A549 (cell line): ENCODE measurements around the gene NNAT. TPM values are rescaled to one million over a fixed set of nuclear protein-coding genes. Genes with fewer than 3 reads are reported as not detected.

Source experiments
- ATAC-seq, 2 experiments: fragments of 200-7000 bp in 1 of 2; fragments of >200 bp in 1 of 2; cut with Nextera tagmentation in 1 of 2; cut with Tn5 transposase in 1 of 2; 3 replicates each; pipeline versions ENCODE4 v1.8.0 to v1.9.1; 2018 to 2020; ENCODE audit warnings: mild to moderate bottlenecking in 1 of 2, moderate library complexity in 1 of 2
- CTCF ChIA-PET: fragments of 300-600 bp; sonication (Branson Sonifier 250); formaldehyde crosslinking; extraction: SDS; loops from one replicate; lab custom pipeline; 2021; ENCODE audit warnings: antibody characterized with exemption, inconsistent platforms; lab: Yijun Ruan, JAX
- POLR2A ChIA-PET: fragments of 350-600 bp; formaldehyde crosslinking; extraction: SDS; loops from one replicate; lab custom pipeline; 2021; ENCODE audit warnings: antibody characterized with exemption, inconsistent platforms; lab: Yijun Ruan, JAX
- DNase-seq, 2 experiments: peaks; one replicate each; pipeline versions ENCODE4 v3.0.0 to v3.0.0-alpha.2; 2011 to 2016; ENCODE audit warnings: low read depth in 1 of 2, low spot score in 1 of 2
- FAIRE-seq: peaks from 2 replicates; lab custom pipeline; 2011; peaks lifted over from hg19 to GRCh38; lab: Jason Lieb, UNC
- H3K27ac ChIP-seq, 2 experiments: fragments of >200 bp; sonication (Bioruptor Twin); formaldehyde crosslinking; 3 replicates each; pipeline ENCODE4 v1.5.1; 2016 to 2017
- H3K4me1 ChIP-seq: fragments of >200 bp; sonication (Bioruptor Twin); formaldehyde crosslinking; 3 replicates; pipeline ENCODE4 v1.6.1; 2016
- H3K4me2 ChIP-seq: fragments of >200 bp; sonication (Bioruptor Twin); formaldehyde crosslinking; 3 replicates; pipeline ENCODE4 v1.6.1; 2016
- H3K4me3 ChIP-seq: fragments of >200 bp; sonication (Bioruptor Twin); formaldehyde crosslinking; 3 replicates; pipeline ENCODE4 v1.5.1; 2016
- H3K9me3 ChIP-seq: fragments of >200 bp; sonication (Bioruptor Twin); formaldehyde crosslinking; 3 replicates; pipeline ENCODE4 v1.6.1; 2016
- CHD4 ChIP-seq: fragments of 200-600 bp; sonication (generic); IDR thresholded peaks from 2 replicates; pipeline ENCODE4 v1.6.1; 2016; ENCODE audit warnings: antibody characterized with exemption, mild to moderate bottlenecking, borderline replicate concordance
- EHF ChIP-seq: fragments of 250-450 bp; sonication (Bioruptor Pico); IDR thresholded peaks from 2 replicates; pipeline ENCODE4 v1.5.0; 2020; ENCODE audit warnings: mild to moderate bottlenecking
- EHMT2 ChIP-seq: fragments of 200-600 bp; sonication (generic); IDR thresholded peaks from 2 replicates; pipeline ENCODE4 v1.6.1; 2016; ENCODE audit warnings: antibody characterized with exemption, low read depth, mild to moderate bottlenecking, moderate library complexity
- FOXS1 ChIP-seq: fragments of 250-450 bp; sonication (Bioruptor Pico); IDR thresholded peaks from 2 replicates; pipeline ENCODE4 v1.5.0; 2020; ENCODE audit warnings: mild to moderate bottlenecking, moderate library complexity
- HOXB13 ChIP-seq: fragments of 250-450 bp; sonication (Bioruptor Pico); IDR thresholded peaks from 2 replicates; pipeline ENCODE4 v1.5.0; 2020; ENCODE audit warnings: low read depth, mild to moderate bottlenecking, moderate library complexity
- HOXB5 ChIP-seq: fragments of 250-450 bp; sonication (Bioruptor Pico); IDR thresholded peaks from 2 replicates; pipeline ENCODE4 v1.5.0; 2020; ENCODE audit warnings: mild to moderate bottlenecking, moderate library complexity
- JUN ChIP-seq, 2 experiments: fragments of >200 bp; sonication (Bioruptor Twin); formaldehyde crosslinking; IDR thresholded peaks; 2 replicates in 1 of 2; 3 replicates in 1 of 2; pipeline ENCODE4 v1.6.1; 2016 to 2017
- KDM5A ChIP-seq: fragments of 200-600 bp; sonication (generic); IDR thresholded peaks from 2 replicates; pipeline ENCODE4 v1.6.1; 2016; ENCODE audit warnings: antibody characterized with exemption, mild to moderate bottlenecking
- MAFK ChIP-seq: fragments of 450-650 bp; IDR thresholded peaks from 2 replicates; pipeline ENCODE4 v1.6.1; 2014; ENCODE audit not compliant: partially characterized antibody
- MYC ChIP-seq: IDR thresholded peaks from 2 replicates; pipeline ENCODE4 v1.6.1; 2012; ENCODE audit warnings: mild to moderate bottlenecking, inconsistent platforms, low read length, improper control_type of control experiment, borderline replicate concordance
- NFE2L2 ChIP-seq: fragments of 150-350 bp; conservative IDR thresholded peaks from 2 replicates; pipeline ENCODE4 v1.6.1; 2014; ENCODE audit warnings: low read length
- NR3C1 ChIP-seq: fragments of >200 bp; sonication (Bioruptor Twin); formaldehyde crosslinking; IDR thresholded peaks from 3 replicates; pipeline ENCODE4 v1.6.1; 2017
- PHF8 ChIP-seq: fragments of 200-600 bp; sonication (generic); IDR thresholded peaks from 2 replicates; pipeline ENCODE4 v1.6.1; 2016; ENCODE audit warnings: low read depth, mild to moderate bottlenecking, antibody characterized with exemption, moderate library complexity, borderline replicate concordance
- POLR2A ChIP-seq: IDR thresholded peaks from 2 replicates; pipeline ENCODE4 v1.6.1; 2012; ENCODE audit warnings: mild to moderate bottlenecking, low read length
- RCOR1 ChIP-seq: fragments of 150-350 bp; IDR thresholded peaks from 2 replicates; pipeline ENCODE4 v1.6.1; 2014; ENCODE audit warnings: antibody characterized with exemption, low read length, low read depth
- RFX5 ChIP-seq: fragments of 450-650 bp; IDR thresholded peaks from 2 replicates; pipeline ENCODE4 v1.7.1; 2014; ENCODE audit warnings: antibody characterized with exemption, mild to moderate bottlenecking, moderate library complexity
- RNF2 ChIP-seq: fragments of 200-600 bp; sonication (generic); IDR thresholded peaks from 2 replicates; pipeline ENCODE4 v1.6.1; 2016; ENCODE audit warnings: low read depth, mild to moderate bottlenecking, antibody characterized with exemption, moderate library complexity, borderline replicate concordance
- SMC3 ChIP-seq: fragments of >200 bp; sonication (Bioruptor Twin); formaldehyde crosslinking; IDR thresholded peaks from 3 replicates; pipeline ENCODE4 v1.6.1; 2018; ENCODE audit warnings: inconsistent platforms
- SREBF2 ChIP-seq: fragments of 450-650 bp; IDR thresholded peaks from 2 replicates; pipeline ENCODE4 v1.6.1; 2014; ENCODE audit warnings: mild to moderate bottlenecking, moderate library complexity
- TFCP2L1 ChIP-seq: fragments of 250-450 bp; sonication (Bioruptor Pico); IDR thresholded peaks from 2 replicates; pipeline ENCODE4 v1.5.0; 2021; ENCODE audit warnings: mild to moderate bottlenecking
- ZFP36 ChIP-seq: fragments of 450-650 bp; IDR thresholded peaks from 2 replicates; pipeline ENCODE4 v1.6.1; 2014; ENCODE audit warnings: borderline replicate concordance; ENCODE audit not compliant: partially characterized antibody
- WGBS: methylation state at CpG from one replicate; pipeline ENCODE4 v1.1.6; 2017; ENCODE audit errors: missing lambda C conversion rate; 5-methylcytosine and 5-hydroxymethylcytosine counted together
- polyA plus RNA-seq, 4 experiments: library from polyadenylated mRNA; depleted of rRNA in 3 of 4; stranded (reverse); fragments of >200 nt; fragmentation: RNase III in 1 of 4; extraction: RNeasy Plus Mini Kit Qiagen cat#74134 plus additional on column Dnase treatment in 1 of 4; gene quantifications; 2 replicates in 3 of 4; 3 replicates in 1 of 4; pipeline ENCODE4 v1.2.3, GENCODE V29; 2011 to 2017
- TF ChIP-seq, protein P1 (sequence below): fragments of >200 bp; sonication (Bioruptor Twin); formaldehyde crosslinking; IDR thresholded peaks from 3 replicates; pipeline ENCODE4 v1.6.1; 2016
- TF ChIP-seq, protein P2 (sequence below): IDR thresholded peaks from 2 replicates; pipeline ENCODE4 v1.6.1; 2012
- TF ChIP-seq, protein P3 (sequence below): IDR thresholded peaks from 2 replicates; pipeline ENCODE4 v1.6.1; 2012
- TF ChIP-seq, protein P4 (sequence below): IDR thresholded peaks from 2 replicates; pipeline ENCODE4 v1.6.1; 2012; ENCODE audit warnings: low read depth, borderline replicate concordance
- TF ChIP-seq, protein P5 (sequence below): fragments of 250-450 bp; sonication (Bioruptor Pico); IDR thresholded peaks from 2 replicates; pipeline ENCODE4 v1.5.0; 2020; ENCODE audit warnings: low read depth, mild to moderate bottlenecking, moderate library complexity

The NNAT gene
- polyA plus RNA-seq, 2 of the 4 experiments (the other 2 are of a cell fraction), result not detected

DNA sequence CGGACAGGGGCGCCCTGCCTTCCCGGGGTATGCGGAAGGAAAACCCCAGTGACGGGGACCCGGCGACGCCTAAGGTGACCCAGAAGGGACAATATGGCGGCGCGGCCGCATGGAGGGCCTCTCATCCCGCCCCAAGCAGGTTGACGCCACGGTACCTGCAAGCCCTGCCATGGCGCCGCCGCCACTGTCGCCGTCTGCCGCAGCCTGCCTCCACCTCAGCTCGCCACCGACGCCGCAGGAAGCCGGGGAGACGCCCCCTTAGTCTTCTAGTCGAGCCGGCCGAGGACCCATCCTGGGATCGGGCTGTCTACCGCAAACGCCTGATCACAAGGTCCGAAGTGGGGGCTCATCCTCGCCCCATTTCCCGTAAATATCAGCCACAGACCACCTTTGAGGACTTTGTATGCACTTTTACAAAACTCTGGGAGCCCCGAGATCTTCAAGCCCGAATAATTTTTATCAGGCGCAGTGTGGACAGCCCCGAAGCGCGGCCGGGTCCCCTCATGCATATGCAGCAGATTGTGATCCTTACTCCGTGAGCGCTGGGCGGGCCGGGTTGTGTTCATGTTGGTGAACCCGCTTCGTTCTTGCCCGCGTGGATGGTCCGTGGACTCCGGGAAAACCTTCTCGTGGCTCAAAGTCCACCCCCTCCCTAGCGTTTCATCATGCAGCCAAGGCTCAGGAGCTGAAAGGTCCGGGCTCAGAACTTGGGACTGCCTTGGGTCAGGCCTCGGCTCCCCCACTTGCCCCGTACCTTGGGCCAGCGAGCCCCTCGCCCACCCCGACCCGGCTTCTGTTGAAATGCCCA, 6.8 kb downstream of the NNAT start, which contains the start of gene BLCAP:
Gene BLCAP, minus strand, starts transcription at position 239 of the 808 bp plus-strand sequence. CDS start 8,702 bp downstream, outside the sequence.
- H3K4me1 ChIP-seq, result peaks cover 30% of the 10 kb centered on the region
- WGBS, result 0% methylated on average over 26 of the region's 62 CpGs
- POLR2A ChIA-PET, result interaction anchor here (0.6 kb wide), 1 partner anchor 514 kb away, joined by 3 read pairs; no protein-coding TSS in a partner anchor
- H3K27ac ChIP-seq, result peak within 1 kb of the TSS; percentile 96 to 99
- peak; percentile 92 to 95 for ATAC-seq
- peak within 1 kb of the TSS; percentile 84 for H3K4me2 ChIP-seq
- CTCF ChIA-PET, result interaction anchor here (0.7 to 10.2 kb wide), 10 partner anchors 12 to 334 kb away, joined by 3 to 120 read pairs (median 4); no protein-coding TSS in a partner anchor
- TF ChIP-seq MAFK, result peak; percentile 82
- TF ChIP-seq, protein P1, sequence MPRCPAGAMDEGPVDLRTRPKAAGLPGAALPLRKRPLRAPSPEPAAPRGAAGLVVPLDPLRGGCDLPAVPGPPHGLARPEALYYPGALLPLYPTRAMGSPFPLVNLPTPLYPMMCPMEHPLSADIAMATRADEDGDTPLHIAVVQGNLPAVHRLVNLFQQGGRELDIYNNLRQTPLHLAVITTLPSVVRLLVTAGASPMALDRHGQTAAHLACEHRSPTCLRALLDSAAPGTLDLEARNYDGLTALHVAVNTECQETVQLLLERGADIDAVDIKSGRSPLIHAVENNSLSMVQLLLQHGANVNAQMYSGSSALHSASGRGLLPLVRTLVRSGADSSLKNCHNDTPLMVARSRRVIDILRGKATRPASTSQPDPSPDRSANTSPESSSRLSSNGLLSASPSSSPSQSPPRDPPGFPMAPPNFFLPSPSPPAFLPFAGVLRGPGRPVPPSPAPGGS, result 0 out of 3 replicates have a peak, but pooled peaks have one; percentile 23
- no peak for TF ChIP-seq EHMT2
- TF ChIP-seq PHF8, result peak; percentile 75
- no peak for TF ChIP-seq ZFP36
- TF ChIP-seq MYC, result peak; percentile 88
- 0 out of 2 replicates have a peak, but pooled peaks have one; percentile 23 for TF ChIP-seq RFX5
- TF ChIP-seq, protein P2, sequence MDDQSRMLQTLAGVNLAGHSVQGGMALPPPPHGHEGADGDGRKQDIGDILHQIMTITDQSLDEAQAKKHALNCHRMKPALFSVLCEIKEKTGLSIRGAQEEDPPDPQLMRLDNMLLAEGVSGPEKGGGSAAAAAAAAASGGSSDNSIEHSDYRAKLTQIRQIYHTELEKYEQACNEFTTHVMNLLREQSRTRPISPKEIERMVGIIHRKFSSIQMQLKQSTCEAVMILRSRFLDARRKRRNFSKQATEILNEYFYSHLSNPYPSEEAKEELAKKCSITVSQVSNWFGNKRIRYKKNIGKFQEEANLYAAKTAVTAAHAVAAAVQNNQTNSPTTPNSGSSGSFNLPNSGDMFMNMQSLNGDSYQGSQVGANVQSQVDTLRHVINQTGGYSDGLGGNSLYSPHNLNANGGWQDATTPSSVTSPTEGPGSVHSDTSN, result no peak
- TF ChIP-seq POLR2A, result peak; percentile 81
- TF ChIP-seq, protein P3, sequence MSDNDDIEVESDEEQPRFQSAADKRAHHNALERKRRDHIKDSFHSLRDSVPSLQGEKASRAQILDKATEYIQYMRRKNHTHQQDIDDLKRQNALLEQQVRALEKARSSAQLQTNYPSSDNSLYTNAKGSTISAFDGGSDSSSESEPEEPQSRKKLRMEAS, result peak; percentile 75
- TF ChIP-seq, protein P4, sequence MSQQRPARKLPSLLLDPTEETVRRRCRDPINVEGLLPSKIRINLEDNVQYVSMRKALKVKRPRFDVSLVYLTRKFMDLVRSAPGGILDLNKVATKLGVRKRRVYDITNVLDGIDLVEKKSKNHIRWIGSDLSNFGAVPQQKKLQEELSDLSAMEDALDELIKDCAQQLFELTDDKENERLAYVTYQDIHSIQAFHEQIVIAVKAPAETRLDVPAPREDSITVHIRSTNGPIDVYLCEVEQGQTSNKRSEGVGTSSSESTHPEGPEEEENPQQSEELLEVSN, result peak; percentile 73
- TF ChIP-seq JUN (IDR thresholded peaks at IDR 0.05), result peak; percentile 82 to 98; a peak in 4 of 5 replicates
- TF ChIP-seq, all 56 proteins: peak for 9
- peak within 1 kb of the TSS; percentile 100 for H3K4me3 ChIP-seq
- H3K9me3 ChIP-seq, result no peaks in the 10 kb centered on the region
- no peak for FAIRE-seq
- peak; percentile 90 to 97 for DNase-seq

DNA sequence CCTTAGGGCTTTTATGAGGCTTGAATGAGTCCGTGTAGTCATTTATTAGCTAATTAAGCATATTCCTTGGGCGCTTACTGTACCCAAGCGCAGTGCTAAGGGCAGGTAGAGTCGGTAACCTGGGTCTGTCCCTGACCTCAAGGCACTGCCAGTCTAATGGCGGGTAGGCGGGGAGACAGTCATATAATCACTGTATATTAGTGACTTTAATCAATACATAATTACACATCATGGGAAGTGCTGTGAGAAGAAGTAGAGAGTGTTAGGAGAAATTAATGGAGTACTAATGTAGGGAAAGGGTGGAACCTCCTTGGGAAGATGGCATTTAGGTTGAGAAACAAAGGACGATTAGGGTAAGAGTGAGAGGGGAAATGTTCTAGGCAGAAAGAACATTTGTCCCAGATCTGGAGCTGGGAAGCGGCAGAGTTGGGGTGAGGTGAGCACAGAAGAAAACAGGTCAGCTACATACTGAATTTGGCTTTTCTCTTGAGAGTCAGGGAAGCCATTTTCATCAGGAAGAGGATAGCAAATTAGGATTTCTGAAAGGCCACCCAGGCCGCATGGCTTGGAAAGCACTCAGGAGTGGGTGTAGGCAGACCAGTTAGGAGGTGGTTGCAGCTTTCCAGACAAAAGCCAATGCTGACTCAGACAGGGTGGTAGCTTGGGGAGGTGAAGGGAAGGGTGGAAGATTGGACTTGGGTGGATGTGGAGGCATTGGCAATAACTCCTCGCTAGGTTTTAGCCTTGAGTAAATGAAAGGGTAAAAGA, 7.6 kb downstream of the NNAT start:
- DNase-seq (no peak), ATAC-seq (peak; percentile 14 to 36; a peak in 5 of 6 replicates), FAIRE-seq (no peak)
- POLR2A ChIA-PET, result no interaction called here
- 46% methylated on average over 10 of the region's 10 CpGs for WGBS
- H3K4me3 ChIP-seq, result peak overlapping the region; percentile 100
- peak overlapping the region; percentile 84 for H3K4me2 ChIP-seq
- no peaks in the 10 kb centered on the region for H3K9me3 ChIP-seq
- peak overlapping the region; percentile 96 to 99 for H3K27ac ChIP-seq
- peaks cover 30% of the 10 kb centered on the region for H3K4me1 ChIP-seq
- TF ChIP-seq MYC (no peak), EHF (CRISPR knock-in tag) (no peak), SMC3 (no peak), NR3C1 (no peak), PHF8 (no peak), HOXB13 (CRISPR knock-in tag) (no peak), KDM5A (no peak), EHMT2 (no peak), POLR2A (no peak), NFE2L2 (no peak), RCOR1 (no peak), FOXS1 (no peak), RNF2 (no peak), RFX5 (no peak), CHD4 (no peak), SREBF2 (no peak), HOXB5 (CRISPR knock-in tag) (no peak), TFCP2L1 (no peak)
- TF ChIP-seq, protein P5, sequence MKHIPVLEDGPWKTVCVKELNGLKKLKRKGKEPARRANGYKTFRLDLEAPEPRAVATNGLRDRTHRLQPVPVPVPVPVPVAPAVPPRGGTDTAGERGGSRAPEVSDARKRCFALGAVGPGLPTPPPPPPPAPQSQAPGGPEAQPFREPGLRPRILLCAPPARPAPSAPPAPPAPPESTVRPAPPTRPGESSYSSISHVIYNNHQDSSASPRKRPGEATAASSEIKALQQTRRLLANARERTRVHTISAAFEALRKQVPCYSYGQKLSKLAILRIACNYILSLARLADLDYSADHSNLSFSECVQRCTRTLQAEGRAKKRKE, result no peak
- TF ChIP-seq, protein P3, result no peak
- CTCF ChIA-PET, result interaction anchor here (0.7 to 10.2 kb wide), 9 partner anchors 13 to 335 kb away, joined by 3 to 120 read pairs (median 4); no protein-coding TSS in a partner anchor
